ENCODE results near the gene COL19A1. TPM values are rescaled to one million over a fixed set of nuclear protein-coding genes. Genes with fewer than 3 reads are reported as not detected.

COL19A1 gene
- total and polyA plus RNA-seq, 9 of the 15 experiments (the other 6 are each of a cell fraction or from before 2014, with no cell fraction given) = not detected

DNA sequence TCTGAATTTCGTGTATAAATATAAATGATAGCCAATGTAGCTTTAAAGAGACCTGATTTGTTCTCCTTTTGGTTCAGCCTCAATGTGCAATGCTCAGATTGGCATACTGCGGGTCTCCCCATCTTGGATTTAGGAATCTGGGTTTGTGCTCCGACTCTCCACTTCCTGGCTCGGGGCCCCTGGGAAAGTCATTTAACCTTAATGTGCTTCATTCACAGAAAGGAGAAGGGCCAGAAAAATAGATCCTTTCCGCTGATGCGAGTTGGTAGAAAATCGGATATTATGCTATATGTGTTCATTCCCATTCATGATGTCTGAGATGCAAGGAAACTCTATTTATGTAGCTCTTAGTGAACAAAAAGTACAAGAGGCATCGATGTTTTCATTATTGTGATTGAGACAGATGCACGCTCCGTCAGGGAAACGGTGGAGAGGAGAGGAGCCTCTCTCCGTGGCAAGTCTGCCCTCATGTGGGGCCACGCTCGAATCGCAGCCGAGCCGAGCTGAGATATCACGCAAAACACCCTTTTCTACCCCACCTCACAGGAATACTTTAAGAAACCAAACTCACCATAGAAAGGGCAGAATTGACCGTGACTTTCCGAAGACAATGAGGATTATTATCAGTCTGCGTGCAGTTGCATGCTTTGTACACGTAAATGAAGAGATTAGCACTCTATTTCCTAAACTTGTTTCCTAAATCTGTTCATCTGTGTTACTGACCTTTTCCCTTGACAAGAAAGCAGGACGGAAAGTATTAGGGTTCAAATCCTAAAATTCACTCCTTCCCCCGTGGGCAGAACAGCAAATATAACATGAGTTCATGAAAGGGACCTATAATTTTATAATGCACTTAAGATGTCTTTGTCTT, 300.0 kb downstream of the COL19A1 start (continued):
- TF ChIP-seq MYC (IDR thresholded peaks at IDR 0.05; ENCODE audit: low read depth, low read length) (0 out of 2 replicates have a peak, but pooled peaks have one; percentile 11), MYC (CRISPR knock-in tag; IDR thresholded peaks at IDR 0.05; ENCODE audit: borderline replicate concordance, low read depth) (no peak), ZNF79 (CRISPR knock-in tag; IDR thresholded peaks at IDR 0.05; ENCODE audit: low read depth) (no peak), CREM (IDR thresholded peaks at IDR 0.05; ENCODE audit: low read depth) (0 out of 2 replicates have a peak, but pooled peaks have one; percentile 17), DPF2 (IDR thresholded peaks at IDR 0.05) (0 out of 2 replicates have a peak, but pooled peaks have one; percentile 12), JUND (IDR thresholded peaks at IDR 0.05; ENCODE audit: borderline replicate concordance, low read depth, low read length) (peak; percentile 58), JUND (tag; IDR thresholded peaks at IDR 0.05; ENCODE audit: borderline replicate concordance, low read depth, low read length) (no peak), XRCC5 (IDR thresholded peaks at IDR 0.05; ENCODE audit: low read depth, low read length) (peak; percentile 68; the same call in 1 of the 2 replicates), SOX6 (IDR thresholded peaks at IDR 0.05) (0 out of 2 replicates have a peak, but pooled peaks have one; percentile 19), MCM5 (IDR thresholded peaks at IDR 0.05; ENCODE audit: low read depth) (no peak), ARID2 (IDR thresholded peaks at IDR 0.05) (0 out of 2 replicates have a peak, but pooled peaks have one; percentile 47), SMC3 (conservative IDR thresholded peaks at IDR 0.05; ENCODE audit: insufficient read depth, low read depth, low read length) (peak; percentile 75)
- TF ChIP-seq, protein P1, sequence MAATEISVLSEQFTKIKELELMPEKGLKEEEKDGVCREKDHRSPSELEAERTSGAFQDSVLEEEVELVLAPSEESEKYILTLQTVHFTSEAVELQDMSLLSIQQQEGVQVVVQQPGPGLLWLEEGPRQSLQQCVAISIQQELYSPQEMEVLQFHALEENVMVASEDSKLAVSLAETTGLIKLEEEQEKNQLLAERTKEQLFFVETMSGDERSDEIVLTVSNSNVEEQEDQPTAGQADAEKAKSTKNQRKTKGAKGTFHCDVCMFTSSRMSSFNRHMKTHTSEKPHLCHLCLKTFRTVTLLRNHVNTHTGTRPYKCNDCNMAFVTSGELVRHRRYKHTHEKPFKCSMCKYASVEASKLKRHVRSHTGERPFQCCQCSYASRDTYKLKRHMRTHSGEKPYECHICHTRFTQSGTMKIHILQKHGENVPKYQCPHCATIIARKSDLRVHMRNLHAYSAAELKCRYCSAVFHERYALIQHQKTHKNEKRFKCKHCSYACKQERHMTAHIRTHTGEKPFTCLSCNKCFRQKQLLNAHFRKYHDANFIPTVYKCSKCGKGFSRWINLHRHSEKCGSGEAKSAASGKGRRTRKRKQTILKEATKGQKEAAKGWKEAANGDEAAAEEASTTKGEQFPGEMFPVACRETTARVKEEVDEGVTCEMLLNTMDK (IDR thresholded peaks at IDR 0.05; ENCODE audit: borderline replicate concordance, insufficient read depth, low read depth, low read length, poor library complexity, severe bottlenecking) = peak; percentile 27
- TF ChIP-seq, protein P2, sequence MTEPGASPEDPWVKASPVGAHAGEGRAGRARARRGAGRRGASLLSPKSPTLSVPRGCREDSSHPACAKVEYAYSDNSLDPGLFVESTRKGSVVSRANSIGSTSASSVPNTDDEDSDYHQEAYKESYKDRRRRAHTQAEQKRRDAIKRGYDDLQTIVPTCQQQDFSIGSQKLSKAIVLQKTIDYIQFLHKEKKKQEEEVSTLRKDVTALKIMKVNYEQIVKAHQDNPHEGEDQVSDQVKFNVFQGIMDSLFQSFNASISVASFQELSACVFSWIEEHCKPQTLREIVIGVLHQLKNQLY (CRISPR knock-in tag; conservative IDR thresholded peaks at IDR 0.05) = no peak
- TF ChIP-seq, protein P3, sequence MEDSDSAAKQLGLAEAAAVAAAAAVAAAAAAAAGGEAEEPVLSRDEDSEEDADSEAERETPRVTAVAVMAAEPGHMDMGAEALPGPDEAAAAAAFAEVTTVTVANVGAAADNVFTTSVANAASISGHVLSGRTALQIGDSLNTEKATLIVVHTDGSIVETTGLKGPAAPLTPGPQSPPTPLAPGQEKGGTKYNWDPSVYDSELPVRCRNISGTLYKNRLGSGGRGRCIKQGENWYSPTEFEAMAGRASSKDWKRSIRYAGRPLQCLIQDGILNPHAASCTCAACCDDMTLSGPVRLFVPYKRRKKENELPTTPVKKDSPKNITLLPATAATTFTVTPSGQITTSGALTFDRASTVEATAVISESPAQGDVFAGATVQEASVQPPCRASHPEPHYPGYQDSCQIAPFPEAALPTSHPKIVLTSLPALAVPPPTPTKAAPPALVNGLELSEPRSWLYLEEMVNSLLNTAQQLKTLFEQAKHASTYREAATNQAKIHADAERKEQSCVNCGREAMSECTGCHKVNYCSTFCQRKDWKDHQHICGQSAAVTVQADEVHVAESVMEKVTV (CRISPR knock-in tag; IDR thresholded peaks at IDR 0.05) = peak; percentile 80
- TF ChIP-seq, protein P4, sequence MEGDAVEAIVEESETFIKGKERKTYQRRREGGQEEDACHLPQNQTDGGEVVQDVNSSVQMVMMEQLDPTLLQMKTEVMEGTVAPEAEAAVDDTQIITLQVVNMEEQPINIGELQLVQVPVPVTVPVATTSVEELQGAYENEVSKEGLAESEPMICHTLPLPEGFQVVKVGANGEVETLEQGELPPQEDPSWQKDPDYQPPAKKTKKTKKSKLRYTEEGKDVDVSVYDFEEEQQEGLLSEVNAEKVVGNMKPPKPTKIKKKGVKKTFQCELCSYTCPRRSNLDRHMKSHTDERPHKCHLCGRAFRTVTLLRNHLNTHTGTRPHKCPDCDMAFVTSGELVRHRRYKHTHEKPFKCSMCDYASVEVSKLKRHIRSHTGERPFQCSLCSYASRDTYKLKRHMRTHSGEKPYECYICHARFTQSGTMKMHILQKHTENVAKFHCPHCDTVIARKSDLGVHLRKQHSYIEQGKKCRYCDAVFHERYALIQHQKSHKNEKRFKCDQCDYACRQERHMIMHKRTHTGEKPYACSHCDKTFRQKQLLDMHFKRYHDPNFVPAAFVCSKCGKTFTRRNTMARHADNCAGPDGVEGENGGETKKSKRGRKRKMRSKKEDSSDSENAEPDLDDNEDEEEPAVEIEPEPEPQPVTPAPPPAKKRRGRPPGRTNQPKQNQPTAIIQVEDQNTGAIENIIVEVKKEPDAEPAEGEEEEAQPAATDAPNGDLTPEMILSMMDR (IDR thresholded peaks at IDR 0.05 in 2 of 3, conservative IDR thresholded peaks at IDR 0.05 in 1 of 3; ENCODE audit: insufficient read depth in 2 of 3, low read depth in 1 of 3, low read length in 3 of 3) = peak; percentile 78 to 92 (median 86)
- TF ChIP-seq, protein P5, sequence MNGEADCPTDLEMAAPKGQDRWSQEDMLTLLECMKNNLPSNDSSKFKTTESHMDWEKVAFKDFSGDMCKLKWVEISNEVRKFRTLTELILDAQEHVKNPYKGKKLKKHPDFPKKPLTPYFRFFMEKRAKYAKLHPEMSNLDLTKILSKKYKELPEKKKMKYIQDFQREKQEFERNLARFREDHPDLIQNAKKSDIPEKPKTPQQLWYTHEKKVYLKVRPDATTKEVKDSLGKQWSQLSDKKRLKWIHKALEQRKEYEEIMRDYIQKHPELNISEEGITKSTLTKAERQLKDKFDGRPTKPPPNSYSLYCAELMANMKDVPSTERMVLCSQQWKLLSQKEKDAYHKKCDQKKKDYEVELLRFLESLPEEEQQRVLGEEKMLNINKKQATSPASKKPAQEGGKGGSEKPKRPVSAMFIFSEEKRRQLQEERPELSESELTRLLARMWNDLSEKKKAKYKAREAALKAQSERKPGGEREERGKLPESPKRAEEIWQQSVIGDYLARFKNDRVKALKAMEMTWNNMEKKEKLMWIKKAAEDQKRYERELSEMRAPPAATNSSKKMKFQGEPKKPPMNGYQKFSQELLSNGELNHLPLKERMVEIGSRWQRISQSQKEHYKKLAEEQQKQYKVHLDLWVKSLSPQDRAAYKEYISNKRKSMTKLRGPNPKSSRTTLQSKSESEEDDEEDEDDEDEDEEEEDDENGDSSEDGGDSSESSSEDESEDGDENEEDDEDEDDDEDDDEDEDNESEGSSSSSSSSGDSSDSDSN (IDR thresholded peaks at IDR 0.05; ENCODE audit: borderline replicate concordance in 1 of 2, low read depth in 2 of 2, low read length in 2 of 2) = no peak
